ACC112 (cell line): ENCODE results near the gene PCDH7.

Experiments
- H2AFZ ChIP-seq: fragments of 200-600 bp; sonication (generic); one replicate; pipeline ENCODE4 v1.6.0; 2017; ENCODE audit warnings: antibody characterized with exemption, low read length; ENCODE audit not compliant: unreplicated experiment
- H3K27ac ChIP-seq: fragments of 200-600 bp; sonication (generic); 2 replicates; pipeline ENCODE4 v1.5.1; 2014; ENCODE audit warnings: low read depth, mild to moderate bottlenecking, antibody characterized with exemption, low read length, moderate library complexity
- H3K27me3 ChIP-seq: fragments of 200-600 bp; sonication (generic); 2 replicates; pipeline ENCODE4 v1.6.1; 2014; ENCODE audit warnings: mild to moderate bottlenecking, antibody characterized with exemption, low read length, moderate library complexity, mixed read lengths; ENCODE audit not compliant: insufficient read depth
- H3K36me3 ChIP-seq: fragments of 200-600 bp; sonication (generic); 2 replicates; pipeline ENCODE4 v1.6.1; 2016; ENCODE audit warnings: mild to moderate bottlenecking, antibody characterized with exemption, low read length, moderate library complexity, mixed read lengths; ENCODE audit not compliant: insufficient read depth
- H3K4me1 ChIP-seq: fragments of 200-600 bp; sonication (generic); one replicate; pipeline ENCODE4 v1.6.1; 2016; ENCODE audit warnings: low read length, mixed read lengths; ENCODE audit not compliant: insufficient read depth, unreplicated experiment, control insufficient read depth
- H3K4me3 ChIP-seq: fragments of 200-600 bp; sonication (generic); 2 replicates; pipeline ENCODE4 v1.5.1; 2014; ENCODE audit warnings: mild to moderate bottlenecking, low read depth, low read length
- H3K79me2 ChIP-seq: fragments of 200-600 bp; sonication (generic); one replicate; pipeline ENCODE4 v1.6.0; 2016; ENCODE audit warnings: low read length; ENCODE audit not compliant: control insufficient read depth, unreplicated experiment, insufficient read depth

The PCDH7 gene

DNA sequence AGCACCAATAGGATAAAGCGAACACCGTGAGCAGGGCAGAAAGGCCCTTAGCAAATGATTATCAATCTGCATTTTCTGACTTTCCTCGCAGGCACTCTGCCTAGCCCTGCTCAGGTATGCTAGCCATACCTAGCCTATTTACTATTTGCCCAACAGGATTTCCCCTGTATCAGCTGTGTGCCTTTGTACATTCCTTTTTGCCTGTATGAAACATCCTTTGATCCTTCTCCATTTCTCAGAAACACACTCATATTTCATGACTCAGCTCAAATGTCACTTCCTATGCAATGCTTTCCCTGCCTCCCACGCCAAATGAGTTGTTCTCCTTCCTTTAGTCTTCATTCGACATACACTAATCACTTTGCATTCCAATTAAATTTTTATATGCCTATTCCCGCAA, 37.2 kb downstream of the PCDH7 start:
- peak overlapping the region; percentile 88 for H2AFZ ChIP-seq
- H3K36me3 ChIP-seq, result no peaks in the 10 kb centered on the region
- peaks cover 58% of the 10 kb centered on the region for H3K4me1 ChIP-seq
- H3K4me3 ChIP-seq, result peak overlapping the region; percentile 50; the same call in 1 of the 2 replicates
- H3K79me2 ChIP-seq, result no peaks in the 10 kb centered on the region
- peak overlapping the region; percentile 88 for H3K27ac ChIP-seq
- H3K27me3 ChIP-seq, result no peaks in the 10 kb centered on the region

DNA sequence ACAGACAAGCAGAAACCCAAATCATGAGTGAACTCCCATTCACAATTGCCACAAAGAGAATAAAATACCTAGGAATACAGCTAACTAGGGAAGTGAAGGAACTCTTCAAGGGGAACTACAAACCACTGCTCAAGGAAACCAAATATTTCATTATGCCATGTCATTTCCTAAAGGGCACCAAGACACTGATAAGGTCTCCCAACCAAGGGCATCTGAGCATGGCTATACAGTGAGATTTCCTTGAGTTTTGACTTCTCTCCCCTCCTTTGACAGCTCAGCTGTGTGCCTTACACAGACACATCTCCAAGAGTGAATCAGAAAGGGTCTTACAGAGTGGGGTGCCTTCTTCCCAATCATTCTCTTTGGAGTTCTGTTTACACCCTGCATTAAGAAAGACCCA, 40.4 kb downstream of the PCDH7 start:
- H3K4me1 ChIP-seq, result peaks cover 50% of the 10 kb centered on the region
- no peak overlapping the region for H3K4me3 ChIP-seq
- H3K79me2 ChIP-seq, result no peaks in the 10 kb centered on the region
- peak overlapping the region; percentile 21 for H2AFZ ChIP-seq
- no peak overlapping the region for H3K27ac ChIP-seq
- H3K27me3 ChIP-seq, result no peaks in the 10 kb centered on the region
- H3K36me3 ChIP-seq, result no peaks in the 10 kb centered on the region

DNA sequence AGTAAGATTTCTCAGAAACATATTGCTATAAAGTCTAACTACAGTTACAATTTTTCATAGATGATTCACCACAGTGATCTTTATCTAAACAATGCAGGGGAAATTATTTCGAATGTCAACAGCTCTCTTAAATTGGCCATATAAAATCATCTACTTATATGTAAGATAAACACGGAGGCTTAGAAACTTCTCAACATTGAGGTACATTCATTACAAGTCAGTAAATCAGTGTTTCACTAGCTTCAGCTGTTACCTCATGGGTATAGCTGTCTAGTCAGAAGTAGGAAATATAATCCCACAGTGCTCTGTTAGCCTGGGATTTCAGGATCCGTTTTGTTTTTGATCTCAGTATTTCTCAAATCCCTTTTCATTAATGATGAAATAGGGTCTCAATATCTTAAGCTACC, 43.2 kb downstream of the PCDH7 start:
- no peaks in the 10 kb centered on the region for H3K27me3 ChIP-seq
- peak overlapping the region; percentile 36; the same call in 1 of the 2 replicates for H3K4me3 ChIP-seq
- H3K79me2 ChIP-seq, result no peaks in the 10 kb centered on the region
- no peaks in the 10 kb centered on the region for H3K36me3 ChIP-seq
- peaks cover 39% of the 10 kb centered on the region for H3K4me1 ChIP-seq
- peak overlapping the region; percentile 82 for H3K27ac ChIP-seq
- H2AFZ ChIP-seq, result peak overlapping the region; percentile 78

DNA sequence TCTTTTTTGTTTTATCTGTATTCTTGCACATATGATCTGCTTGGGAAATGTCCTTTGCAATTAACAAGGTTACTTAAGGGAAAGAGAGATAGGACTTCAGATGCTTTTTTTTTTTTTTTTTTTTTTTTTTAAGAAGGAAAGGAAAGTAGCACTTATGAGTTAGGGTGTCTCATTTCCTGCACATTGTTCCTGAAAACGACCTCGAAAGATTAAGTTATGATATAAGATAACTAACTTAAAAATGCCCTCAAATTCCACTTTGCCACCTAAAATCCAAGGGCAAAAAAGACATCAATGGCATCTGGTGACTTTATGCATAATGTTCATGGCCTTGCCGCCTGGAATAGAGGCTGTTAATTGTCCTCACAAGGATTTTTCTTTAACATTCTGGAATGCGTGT, 44.9 kb downstream of the PCDH7 start:
- Histone ChIP-seq H3K4me3 (no peak overlapping the region), H3K79me2 (no peaks in the 10 kb centered on the region), H3K36me3 (no peaks in the 10 kb centered on the region), H3K27me3 (no peaks in the 10 kb centered on the region), H3K4me1 (peaks cover 52% of the 10 kb centered on the region), H3K27ac (no peak overlapping the region), H2AFZ (no peak overlapping the region)

DNA sequence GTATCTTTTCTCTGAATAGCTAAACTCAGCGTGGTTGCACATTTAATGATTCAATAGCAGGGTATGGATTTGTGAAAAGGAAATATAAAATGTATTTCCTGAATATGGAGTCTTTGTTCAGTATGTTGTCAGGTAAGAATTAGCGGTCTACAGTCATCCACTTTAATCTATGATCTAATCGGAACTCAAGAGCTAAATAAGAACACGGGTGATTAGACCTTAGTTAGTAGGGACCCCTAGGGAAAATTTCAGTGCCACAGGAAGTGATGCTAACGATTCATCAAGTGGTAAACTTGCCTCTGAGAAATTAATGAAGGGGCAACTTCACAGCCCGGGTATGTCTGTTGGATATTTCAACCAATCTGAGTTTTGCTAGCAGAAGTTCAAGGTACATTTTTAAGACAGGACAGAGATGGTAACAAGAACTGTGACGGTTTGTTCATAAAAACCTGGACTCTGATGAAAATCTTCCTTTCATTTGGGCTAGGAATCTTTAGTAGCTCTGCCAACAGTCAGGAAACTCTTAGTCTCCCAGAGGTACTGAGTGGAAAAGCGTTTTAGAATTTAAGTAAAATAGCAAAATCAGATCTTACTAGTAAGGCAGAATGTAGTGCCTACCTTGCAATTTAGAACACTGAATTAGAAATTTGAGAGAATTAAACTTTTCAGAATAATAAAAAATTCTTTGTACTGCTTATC, 47.1 kb downstream of the PCDH7 start:
- H3K27ac ChIP-seq, result no peak overlapping the region
- no peaks in the 10 kb centered on the region for H3K36me3 ChIP-seq
- H3K4me1 ChIP-seq, result peaks cover 61% of the 10 kb centered on the region
- H2AFZ ChIP-seq, result peak overlapping the region; percentile 78
- H3K4me3 ChIP-seq, result no peak overlapping the region
- H3K27me3 ChIP-seq, result no peaks in the 10 kb centered on the region
- H3K79me2 ChIP-seq, result no peaks in the 10 kb centered on the region

DNA sequence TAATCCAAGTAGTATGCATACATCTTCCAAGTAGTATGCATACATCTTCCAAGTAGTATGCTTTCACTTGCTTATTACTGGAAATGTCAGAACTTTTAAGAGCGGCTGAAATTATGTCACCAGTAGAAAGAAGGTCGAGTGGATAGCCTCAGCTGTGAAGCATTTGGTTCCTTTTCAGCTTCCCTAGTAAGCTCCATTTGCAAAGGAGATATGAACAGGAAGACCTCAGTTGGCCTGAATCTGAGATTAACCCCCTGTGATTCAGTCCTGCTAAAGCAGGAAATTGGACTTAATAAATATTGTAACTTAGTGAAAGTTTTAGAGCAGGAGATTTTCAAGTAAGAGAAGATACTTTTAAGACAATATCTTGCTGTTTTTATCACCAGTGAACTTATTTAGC, 48.1 kb downstream of the PCDH7 start:
- H3K27me3 ChIP-seq, result no peaks in the 10 kb centered on the region
- H2AFZ ChIP-seq, result no peak overlapping the region
- H3K4me1 ChIP-seq, result peaks cover 56% of the 10 kb centered on the region
- no peaks in the 10 kb centered on the region for H3K79me2 ChIP-seq
- H3K27ac ChIP-seq, result no peak overlapping the region
- H3K4me3 ChIP-seq, result no peak overlapping the region
- no peaks in the 10 kb centered on the region for H3K36me3 ChIP-seq

DNA sequence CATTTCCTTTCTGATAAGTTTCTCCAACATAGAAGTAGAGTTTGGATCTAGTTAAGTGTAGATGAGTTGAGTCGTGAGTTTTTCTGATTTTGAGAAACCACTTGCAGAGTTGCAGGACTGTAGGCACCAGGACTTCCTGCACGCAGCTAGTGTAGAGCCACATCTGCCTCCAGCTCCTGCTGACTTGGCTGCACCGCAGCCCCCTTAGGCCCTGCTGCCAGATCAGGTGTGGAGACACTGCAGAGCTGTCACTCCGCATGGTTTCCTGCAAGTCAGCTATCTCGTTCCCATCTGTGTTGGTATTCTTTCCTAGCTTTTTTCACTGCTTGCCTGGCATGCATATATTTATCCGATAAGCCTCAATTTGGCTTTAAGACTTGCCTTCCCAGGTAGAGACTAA, 48.9 kb downstream of the PCDH7 start:
- H3K27me3 ChIP-seq, result no peaks in the 10 kb centered on the region
- H3K36me3 ChIP-seq, result no peaks in the 10 kb centered on the region
- H3K4me1 ChIP-seq, result peaks cover 48% of the 10 kb centered on the region
- H3K79me2 ChIP-seq, result no peaks in the 10 kb centered on the region
- H3K27ac ChIP-seq, result no peak overlapping the region
- no peak overlapping the region for H3K4me3 ChIP-seq
- no peak overlapping the region for H2AFZ ChIP-seq

DNA sequence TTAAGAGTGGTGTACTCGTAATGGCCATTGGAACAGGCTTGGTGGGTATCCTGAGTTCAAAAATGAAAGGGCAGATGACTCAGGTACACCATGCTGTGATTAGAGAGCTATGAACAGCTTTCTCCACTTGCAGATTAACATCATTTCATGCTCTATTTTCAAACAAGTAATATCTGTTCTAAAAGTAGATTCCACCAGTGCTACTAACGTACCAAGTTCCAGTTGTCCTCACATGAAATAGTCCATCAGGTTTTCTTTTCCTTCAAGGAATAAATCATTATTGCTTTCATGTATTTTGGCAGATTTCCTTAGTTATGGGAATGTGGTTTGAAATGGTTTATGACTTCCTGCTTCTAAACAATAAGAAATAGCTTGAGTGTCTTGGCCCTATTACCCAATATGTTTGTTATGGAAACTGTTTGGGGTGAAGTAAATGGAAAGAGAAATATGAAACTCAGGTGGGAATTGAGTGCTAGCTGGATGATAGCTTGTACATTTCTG, 49.9 kb downstream of the PCDH7 start:
- H3K36me3 ChIP-seq, result no peaks in the 10 kb centered on the region
- no peak overlapping the region for H3K4me3 ChIP-seq
- H2AFZ ChIP-seq, result no peak overlapping the region
- no peaks in the 10 kb centered on the region for H3K27me3 ChIP-seq
- peaks cover 46% of the 10 kb centered on the region for H3K4me1 ChIP-seq
- H3K27ac ChIP-seq, result peak overlapping the region; percentile 79
- no peaks in the 10 kb centered on the region for H3K79me2 ChIP-seq

DNA sequence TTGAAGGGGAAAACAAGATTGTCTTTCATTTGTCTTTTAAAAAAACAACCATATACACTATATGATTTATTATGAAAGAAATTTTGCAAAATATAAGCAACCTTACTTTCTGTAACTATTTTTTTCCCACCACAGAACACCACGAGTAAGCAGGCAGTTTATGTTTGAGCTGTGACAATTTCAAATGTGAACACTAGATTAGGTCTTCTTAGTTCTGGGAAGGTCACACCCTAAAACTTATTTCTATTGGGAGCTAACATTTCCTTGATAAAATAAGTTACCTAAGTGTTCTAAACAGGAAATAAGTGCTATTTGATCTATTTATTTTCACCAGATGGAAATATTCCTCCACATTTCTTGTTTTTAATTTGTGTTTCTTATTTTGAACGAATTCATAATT, 50.6 kb downstream of the PCDH7 start:
- no peak overlapping the region for H2AFZ ChIP-seq
- H3K79me2 ChIP-seq, result no peaks in the 10 kb centered on the region
- H3K36me3 ChIP-seq, result no peaks in the 10 kb centered on the region

DNA sequence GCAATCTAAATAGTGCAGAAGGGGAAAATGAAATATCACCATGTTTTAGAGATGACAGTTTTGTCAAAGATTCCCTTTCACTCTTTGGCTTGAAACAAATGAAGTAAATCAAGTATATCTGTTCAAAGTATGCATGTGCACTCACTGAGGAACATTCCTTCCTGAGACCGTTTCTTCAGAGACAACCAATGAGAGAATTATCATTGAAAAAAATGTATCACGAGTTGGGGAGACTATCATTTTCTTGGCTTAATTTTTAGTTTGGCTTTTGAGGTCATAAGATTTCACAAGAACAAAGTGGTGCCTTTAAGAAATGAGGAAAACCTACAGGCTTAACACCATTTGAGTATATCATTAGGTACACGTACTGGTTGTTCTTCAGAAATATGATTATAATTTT, 56.3 kb downstream of the PCDH7 start:
- H2AFZ ChIP-seq, result no peak overlapping the region
- no peak overlapping the region for H3K27ac ChIP-seq
- no peak overlapping the region for H3K4me3 ChIP-seq
- no peaks in the 10 kb centered on the region for H3K79me2 ChIP-seq
- H3K27me3 ChIP-seq, result no peaks in the 10 kb centered on the region
- H3K36me3 ChIP-seq, result no peaks in the 10 kb centered on the region
- peaks cover 9% of the 10 kb centered on the region for H3K4me1 ChIP-seq

More for the DNA sequence above, 50.6 kb downstream of the PCDH7 start:
- H3K27me3 ChIP-seq, result no peaks in the 10 kb centered on the region
- peak overlapping the region; percentile 79 for H3K27ac ChIP-seq
- peaks cover 41% of the 10 kb centered on the region for H3K4me1 ChIP-seq
- no peak overlapping the region for H3K4me3 ChIP-seq

DNA sequence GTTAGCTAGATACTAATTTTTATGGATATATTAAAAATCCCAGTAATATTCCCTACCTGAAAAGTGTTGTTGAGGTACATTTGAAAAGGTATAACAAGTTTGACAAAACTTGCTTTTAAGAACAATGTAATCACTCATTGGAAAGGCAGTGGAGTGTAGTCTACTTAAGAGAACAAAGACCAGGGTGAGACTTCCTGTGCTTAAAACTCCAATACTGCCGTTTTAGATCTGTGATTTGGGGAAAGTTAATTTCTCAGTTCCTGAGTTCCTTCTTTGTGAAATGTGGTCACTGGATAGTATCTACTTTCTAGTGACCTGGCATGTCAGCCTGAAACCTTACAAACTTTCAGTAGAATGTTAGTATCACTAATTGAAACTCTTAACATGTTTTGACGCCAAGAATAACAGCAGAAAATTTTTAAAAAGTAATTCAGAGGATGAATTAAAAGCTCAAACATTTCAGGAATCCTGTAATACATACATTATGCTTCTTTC, 56.8 kb downstream of the PCDH7 start:
- Histone ChIP-seq H3K4me1 (peaks cover 8% of the 10 kb centered on the region), H3K36me3 (no peaks in the 10 kb centered on the region), H3K27me3 (no peaks in the 10 kb centered on the region), H3K4me3 (no peak overlapping the region), H3K79me2 (no peaks in the 10 kb centered on the region), H2AFZ (no peak overlapping the region), H3K27ac (no peak overlapping the region)
